H1 (cell line): ENCODE measurements around the gene PBXIP1. TPM values are rescaled to one million over a fixed set of nuclear protein-coding genes. Genes with fewer than 3 reads are reported as not detected.
A peak's percentile ranks its signal among the peaks of the same experiment; 100 is the strongest.

Experiments used
- ATF2 ChIP-seq: IDR thresholded peaks from 2 replicates; pipeline ENCODE4 v1.6.1; 2012; ENCODE audit warnings: low read length, inconsistent platforms
- BACH1 ChIP-seq: IDR thresholded peaks from 2 replicates; pipeline ENCODE4 v1.6.1; 2012; ENCODE audit warnings: low read length, improper control_type of control experiment
- BCL11A ChIP-seq, 2 experiments: IDR thresholded peaks; one replicate each; pipeline ENCODE4 v1.6.1; 2011; ENCODE audit warnings: low read depth in 2 of 2, low read length in 2 of 2, mild to moderate bottlenecking in 2 of 2
- CREB1 ChIP-seq: IDR thresholded peaks from 2 replicates; pipeline ENCODE4 v1.6.1; 2012; ENCODE audit warnings: inconsistent platforms
- CTBP2 ChIP-seq: IDR thresholded peaks from 2 replicates; pipeline ENCODE4 v1.7.0; 2011; ENCODE audit warnings: borderline replicate concordance, mild to moderate bottlenecking, moderate library complexity, mixed read lengths, low read length; ENCODE audit not compliant: insufficient read depth, insufficient read length
- E2F6 ChIP-seq: IDR thresholded peaks from 2 replicates; pipeline ENCODE4 v1.6.1; 2012; ENCODE audit warnings: inconsistent platforms
- EGR1 ChIP-seq: IDR thresholded peaks from 2 replicates; pipeline ENCODE4 v1.6.1; 2011; ENCODE audit warnings: low read depth, low read length, borderline replicate concordance
- GTF2F1 ChIP-seq: IDR thresholded peaks from 2 replicates; pipeline ENCODE4 v1.6.1; 2012; ENCODE audit warnings: low read depth, low read length, improper control_type of control experiment, borderline replicate concordance
- KDM4A ChIP-seq: IDR thresholded peaks from one replicate; pipeline ENCODE4 v1.7.1; 2012; ENCODE audit warnings: low read depth, mild to moderate bottlenecking, moderate library complexity, low read length, inconsistent platforms; ENCODE audit not compliant: severe bottlenecking
- KDM5A ChIP-seq: fragments of 200-600 bp; IDR thresholded peaks from 2 replicates; pipeline ENCODE4 v1.7.1; 2012; ENCODE audit warnings: mild to moderate bottlenecking, low read length, inconsistent platforms, mixed read lengths
- MAX ChIP-seq: IDR thresholded peaks from 2 replicates; pipeline ENCODE4 v1.6.1; 2012; ENCODE audit warnings: inconsistent platforms
- POLR2A ChIP-seq, 2 experiments: IDR thresholded peaks; 1 replicate in 1 of 2; 2 replicates in 1 of 2; pipeline ENCODE4 v1.6.1; 2011; ENCODE audit warnings: low read depth in 2 of 2, low read length in 2 of 2, mild to moderate bottlenecking in 2 of 2; ENCODE audit errors: control extremely low read depth in 1 of 2
- RAD21 ChIP-seq, 2 experiments: IDR thresholded peaks in 1 of 2; conservative IDR thresholded peaks in 1 of 2; 2 replicates each; pipeline ENCODE4 v1.6.1; 2011; ENCODE audit warnings: low read depth in 2 of 2, low read length in 2 of 2, improper control_type of control experiment in 1 of 2, inconsistent platforms in 1 of 2, mild to moderate bottlenecking in 1 of 2, moderate library complexity in 1 of 2
- RFX5 ChIP-seq: IDR thresholded peaks from 2 replicates; pipeline ENCODE4 v1.6.1; 2011; ENCODE audit warnings: low read depth, low read length, improper control_type of control experiment, borderline replicate concordance
- RNF2 ChIP-seq: fragments of 200-900, 300-1000 bp; sonication (generic); IDR thresholded peaks from 2 replicates; pipeline ENCODE4 v1.7.1; 2016; ENCODE audit warnings: borderline replicate concordance, low read depth, mild to moderate bottlenecking, antibody characterized with exemption, low read length; ENCODE audit not compliant: poor library complexity, severe bottlenecking; ENCODE audit errors: missing control alignments
- RXRA ChIP-seq: IDR thresholded peaks from 2 replicates; pipeline ENCODE4 v1.6.1; 2011; ENCODE audit warnings: low read depth, mild to moderate bottlenecking, low read length, moderate library complexity; ENCODE audit not compliant: insufficient read depth
- SP2 ChIP-seq: IDR thresholded peaks from 2 replicates; pipeline ENCODE4 v1.6.1; 2012; ENCODE audit warnings: mild to moderate bottlenecking, low read length, inconsistent platforms
- SP4 ChIP-seq: IDR thresholded peaks from 2 replicates; pipeline ENCODE4 v1.6.1; 2012; ENCODE audit warnings: low read length, inconsistent platforms
- TEAD4 ChIP-seq: IDR thresholded peaks from 2 replicates; pipeline ENCODE4 v1.6.1; 2012; ENCODE audit warnings: low read depth, low read length, inconsistent platforms, mixed read lengths
- ZNF274 ChIP-seq: IDR thresholded peaks from 2 replicates; pipeline ENCODE4 v1.7.0; 2012; ENCODE audit warnings: low read length, borderline replicate concordance; ENCODE audit errors: extremely low read depth
- polyA plus RNA-seq, 7 experiments: library from polyadenylated mRNA; depleted of rRNA in 3 of 7; stranded (reverse) in 5 of 7; unstranded in 2 of 7; fragments of >200 nt in 5 of 7; fragments of 200-250 nt in 2 of 7; gene quantifications; 1 replicate in 5 of 7; 2 replicates in 1 of 7; 4 replicates in 1 of 7; pipeline versions ENCODE4 v1.2.1 to v1.2.3, GENCODE V29; 2011 to 2013; ENCODE audit warnings: missing spikeins in 2 of 7, mixed read lengths in 2 of 7
- total RNA-seq: library from RNA; stranded (reverse); fragmentation: NEBNext Ultra II Directional; extraction: Animal tissue kit (Norgen Biotek cat#: 25700); gene quantifications from 2 replicates; pipeline ENCODE4 v1.2.1, GENCODE V29; 2021

PBXIP1 gene
- total and polyA plus RNA-seq, 2 of the 8 experiments (the other 6 are each of a cell fraction or from before 2014, with no cell fraction given), result 12.0 to 19.8 TPM

- no peak for TF ChIP-seq MAX
- TF ChIP-seq RNF2, result no peak
- TF ChIP-seq POLR2A (IDR thresholded peaks at IDR 0.05; ENCODE audit: control extremely low read depth in 1 of 2, low read depth in 2 of 2, low read length in 2 of 2), result peak in 1 of 2 experiments; percentile 45; a peak in 1 of 3 replicates
- TF ChIP-seq SP2, result no peak
- 0 out of 2 replicates have a peak, but pooled peaks have one; percentile 34 for TF ChIP-seq TEAD4
- TF ChIP-seq KDM5A, result no peak
- TF ChIP-seq BCL11A (IDR thresholded peaks at IDR 0.05; ENCODE audit: low read depth in 2 of 2, low read length in 2 of 2), result no peak
- no peak for TF ChIP-seq GTF2F1
- TF ChIP-seq CREB1, result peak; percentile 97
- peak; percentile 59; the same call in 1 of the 2 replicates for TF ChIP-seq ATF2
- peak; percentile 57; the same call in 1 of the 2 replicates for TF ChIP-seq EGR1
- TF ChIP-seq CTBP2, result no peak
- no peak for TF ChIP-seq RAD21 (IDR thresholded peaks at IDR 0.05 in 1 of 2, conservative IDR thresholded peaks at IDR 0.05 in 1 of 2; ENCODE audit: low read depth in 2 of 2, low read length in 2 of 2)
- no peak for TF ChIP-seq RXRA
- TF ChIP-seq SP4, result no peak
- TF ChIP-seq E2F6, result no peak
- no peak for TF ChIP-seq KDM4A
- TF ChIP-seq RFX5, result no peak
- no peak for TF ChIP-seq ZNF274
- peak; percentile 83 for TF ChIP-seq BACH1
Observed at GRCh38 chr1:154937085-154937987, 18.6 kb downstream of the PBXIP1 start (continued).
